NOMO-1 (cell line): ENCODE results near the gene PSEN1.

ENCODE experiments used
- DNase-seq, 2 experiments: peaks; one replicate each; lab custom pipeline; 2025; ENCODE audit not compliant: unreplicated experiment in 2 of 2; lab: John Stamatoyannopoulos, UW

PSEN1 gene

GRCh38 chr14:73136387-73137225 is at the start of gene PSEN1:
Gene PSEN1 (plus strand): TSS chr14:73136507. CDS start chr14:73148020, 11,513 bp downstream.
- peak; percentile 91 to 92 for DNase-seq

- no peak for DNase-seq
Measured at GRCh38 chr14:73091044-73091443, 45.3 kb upstream of the PSEN1 start.

DNA sequence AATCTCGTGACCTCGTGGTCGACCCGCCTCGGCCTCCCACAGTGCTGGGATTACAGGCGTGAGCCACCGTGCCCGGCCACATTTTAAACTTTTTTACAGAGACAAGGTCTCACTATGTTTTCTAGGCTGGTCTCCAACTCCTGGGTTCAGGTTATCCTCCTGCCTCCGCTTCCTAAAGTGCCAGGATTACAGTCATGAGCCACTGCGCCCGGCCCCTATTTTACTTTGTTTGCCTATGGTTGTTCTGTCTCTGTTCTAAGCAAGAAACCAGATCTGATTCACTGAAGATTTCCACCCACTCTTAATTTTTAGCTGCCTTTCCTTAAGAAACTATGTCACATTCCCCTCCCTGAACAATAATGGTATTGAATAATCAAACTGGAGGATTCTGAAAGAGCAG is 38.9 kb upstream of the PSEN1 start:
- no peak for DNase-seq

DNA sequence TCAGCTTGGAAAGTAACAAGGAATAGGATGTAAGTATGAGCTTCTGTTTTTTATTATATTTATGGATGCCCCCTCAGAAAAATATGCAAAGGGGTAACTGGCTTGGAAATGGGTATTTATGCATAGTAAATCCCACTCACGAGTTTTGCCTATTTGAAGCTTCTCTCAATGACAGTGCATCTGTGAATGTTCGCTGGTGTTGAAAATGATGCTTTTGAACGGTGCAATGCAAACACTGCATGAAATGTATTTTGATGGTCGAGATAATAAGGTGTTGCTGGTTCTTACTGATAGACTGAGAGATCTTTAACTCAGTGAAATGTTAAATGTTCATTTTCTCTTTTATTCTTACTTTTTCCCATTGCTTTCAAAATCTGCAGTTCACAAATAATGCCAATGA is 36.0 kb upstream of the PSEN1 start:
- DNase-seq: no peak

- no peak for DNase-seq
Measured at GRCh38 chr14:73102806-73103497, 33.4 kb upstream of the PSEN1 start.

DNA sequence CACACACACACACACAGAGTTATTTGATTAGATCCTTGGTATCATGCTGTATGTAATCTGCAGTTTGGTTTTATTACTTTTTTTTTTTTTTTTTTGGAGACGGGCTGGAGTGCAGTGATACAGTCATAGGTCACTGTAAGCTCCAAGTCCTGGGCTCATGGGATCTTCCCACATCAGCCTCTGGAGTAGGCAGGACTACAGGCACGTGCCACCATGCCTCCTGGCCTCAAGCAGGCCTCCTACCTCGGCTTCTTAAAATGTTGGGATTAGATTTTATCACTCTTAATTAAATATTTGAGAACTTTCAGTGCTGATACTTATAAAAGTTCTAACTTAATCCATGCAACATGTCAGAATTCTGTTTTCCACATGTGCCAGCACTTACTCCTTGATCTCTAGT is 31.3 kb upstream of the PSEN1 start:
- no peak for DNase-seq

DNA sequence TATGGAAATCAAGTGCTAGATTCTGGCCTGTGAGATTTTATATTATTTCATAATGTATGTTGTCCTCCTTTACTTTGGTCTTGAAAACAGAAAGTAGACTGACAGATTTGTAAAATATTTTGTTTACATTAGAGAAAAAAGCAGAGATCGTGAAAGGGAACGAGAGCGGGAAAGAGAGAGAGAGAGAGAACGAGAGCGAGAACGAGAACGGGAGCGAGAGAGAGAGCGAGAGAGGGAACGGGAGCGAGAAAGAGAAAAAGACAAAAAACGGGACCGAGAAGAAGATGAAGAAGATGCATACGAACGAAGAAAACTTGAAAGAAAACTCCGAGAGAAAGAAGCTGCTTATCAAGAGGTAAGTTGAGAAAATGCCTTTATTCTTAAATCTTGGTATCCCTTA is 30.6 kb upstream of the PSEN1 start:
- DNase-seq: no peak

- DNase-seq: no peak
Measured at GRCh38 chr14:73116079-73116665, 20.1 kb upstream of the PSEN1 start.

GRCh38 chr14:73124180-73124894 is 12.0 kb upstream of the PSEN1 start:
- no peak for DNase-seq

DNA sequence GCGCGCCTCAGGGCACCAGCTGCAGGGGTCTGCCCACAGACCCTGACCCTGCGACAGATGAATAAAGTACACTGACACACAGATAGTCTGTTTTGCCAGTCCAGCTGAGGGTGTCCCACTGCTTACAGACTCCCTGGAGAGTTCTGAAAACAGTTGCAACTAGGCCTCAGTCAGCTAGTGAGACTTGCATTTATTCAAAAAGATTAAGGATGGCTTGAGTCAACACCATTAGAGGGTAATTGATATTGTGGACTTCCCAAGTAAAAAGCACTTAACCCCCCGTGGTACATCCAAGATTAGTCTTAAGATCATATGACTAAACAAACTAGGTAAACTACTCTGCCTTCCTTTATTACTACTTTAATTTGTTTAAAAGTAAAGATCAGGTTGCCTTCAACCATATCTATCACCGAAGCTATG is 11.1 kb upstream of the PSEN1 start:
- DNase-seq: no peak

DNA sequence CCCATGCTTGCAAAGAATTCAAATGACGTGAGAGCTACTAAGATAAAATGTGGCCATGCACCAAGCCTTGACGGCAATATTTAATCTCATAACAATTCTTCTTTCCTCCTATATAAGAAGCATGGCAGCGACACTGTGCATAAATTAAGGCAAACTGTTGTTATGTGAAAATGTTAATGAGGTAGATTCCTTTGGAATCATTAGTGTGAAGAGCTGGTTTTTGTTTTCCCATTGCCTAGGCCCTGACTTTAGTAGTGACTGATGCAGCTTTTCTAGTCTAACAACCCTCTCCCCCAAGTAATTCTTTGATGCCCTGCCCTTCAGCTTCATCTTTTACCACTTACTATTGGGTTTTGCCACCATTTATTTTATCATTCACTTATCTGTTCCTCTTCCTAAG is 10.6 kb upstream of the PSEN1 start:
- no peak for DNase-seq

- DNase-seq: no peak
Measured at GRCh38 chr14:73133795-73134194, 2.5 kb upstream of the PSEN1 start.

- no peak for DNase-seq
Measured at GRCh38 chr14:73136085-73136386, 271 bp upstream of the PSEN1 start.

GRCh38 chr14:73140811-73141323 is 4.6 kb downstream of the PSEN1 start:
- DNase-seq: no peak

- no peak for DNase-seq
Measured at GRCh38 chr14:73142216-73142615, 5.9 kb downstream of the PSEN1 start.

DNA sequence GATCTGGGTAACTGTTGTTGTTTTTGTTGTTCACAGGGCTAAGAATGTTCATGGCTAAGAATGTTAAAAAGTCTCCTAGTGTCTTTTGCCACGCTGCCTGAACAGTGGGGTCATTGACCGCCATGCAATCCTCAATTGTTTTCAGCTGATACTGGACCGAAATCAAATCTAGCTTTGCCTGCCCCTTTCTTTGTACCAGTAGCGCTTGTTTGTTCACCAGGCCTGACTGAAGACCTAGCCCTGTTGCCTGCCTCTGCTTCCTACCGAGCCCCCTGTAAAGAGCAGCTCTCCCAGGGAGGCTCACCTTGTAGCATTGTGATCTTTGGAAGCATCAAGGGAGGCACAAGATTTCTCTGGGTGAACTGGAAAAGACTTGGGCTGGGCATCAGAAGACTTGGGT is 6.7 kb downstream of the PSEN1 start:
- no peak for DNase-seq

DNA sequence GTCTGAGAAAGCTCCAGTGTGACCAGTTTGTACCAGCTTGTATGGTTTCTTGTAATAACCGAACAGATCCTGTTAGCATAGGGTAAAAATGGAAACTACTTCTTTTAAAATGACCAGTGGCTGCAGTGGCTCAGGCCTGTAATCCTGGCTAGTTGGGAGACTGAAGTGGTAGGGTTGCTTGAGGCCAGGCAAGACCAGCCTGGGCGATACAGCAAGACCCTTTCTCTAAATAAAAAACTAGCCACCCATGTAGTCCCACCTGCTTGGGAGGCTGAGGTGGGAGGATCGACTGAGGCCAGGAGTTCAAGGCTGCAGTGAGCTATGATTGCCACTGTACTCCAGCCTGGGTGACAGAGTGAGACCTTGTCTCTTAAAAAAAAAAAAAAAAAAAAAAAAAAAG is 7.3 kb downstream of the PSEN1 start:
- no peak for DNase-seq

- no peak for DNase-seq
Measured at GRCh38 chr14:73145371-73145770, 9.1 kb downstream of the PSEN1 start.

GRCh38 chr14:73146111-73146510 is 9.8 kb downstream of the PSEN1 start:
- no peak for DNase-seq

DNA sequence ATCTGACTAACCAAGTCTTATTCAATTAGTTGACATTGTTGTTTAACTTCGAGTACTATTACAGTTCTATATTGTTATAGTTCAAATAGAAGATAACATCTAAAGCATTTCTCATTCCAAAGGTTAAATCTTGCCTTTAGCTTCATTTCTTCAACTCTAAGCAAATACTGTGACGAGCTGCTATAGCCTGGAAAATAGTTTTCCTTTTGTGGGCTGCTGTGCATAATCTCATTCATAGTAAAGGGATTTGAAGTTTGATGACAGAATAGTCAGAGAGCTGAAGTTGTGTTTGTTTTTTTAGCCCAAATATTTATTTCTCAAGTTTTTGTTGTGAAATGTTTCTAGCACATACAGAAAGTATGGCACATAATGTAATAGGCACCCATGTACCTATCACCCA is 13.4 kb downstream of the PSEN1 start:
- DNase-seq: no peak

DNA sequence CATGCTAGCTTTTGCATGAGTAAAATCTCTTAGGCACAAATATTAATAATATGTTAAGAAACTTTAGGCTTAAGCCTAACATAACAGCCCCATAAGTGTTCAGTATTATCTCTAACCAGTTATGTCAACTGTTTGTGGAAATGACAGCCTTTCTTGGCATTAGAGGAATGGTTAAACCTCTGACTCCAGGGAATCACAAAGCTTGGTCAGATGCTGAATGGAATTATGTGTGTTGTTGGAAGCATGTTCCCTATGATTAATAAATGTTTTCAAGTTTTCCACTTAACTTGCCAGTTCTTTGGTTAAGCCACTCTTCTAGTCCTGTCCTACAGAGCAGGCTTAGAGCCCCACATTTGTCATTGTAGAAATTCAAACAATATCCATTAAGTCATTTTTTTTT is 17.0 kb downstream of the PSEN1 start:
- DNase-seq: no peak
